GM18868 (cell line): ENCODE measurements around the gene RPL38.

Source experiments
- ATAC-seq: cut with Tn5 transposase; IDR thresholded peaks from one replicate; pipeline ENCODE4 v1.9.1; 2021; ENCODE audit warnings: mild to moderate bottlenecking, moderate library complexity; ENCODE audit not compliant: unreplicated experiment

Gene RPL38

DNA sequence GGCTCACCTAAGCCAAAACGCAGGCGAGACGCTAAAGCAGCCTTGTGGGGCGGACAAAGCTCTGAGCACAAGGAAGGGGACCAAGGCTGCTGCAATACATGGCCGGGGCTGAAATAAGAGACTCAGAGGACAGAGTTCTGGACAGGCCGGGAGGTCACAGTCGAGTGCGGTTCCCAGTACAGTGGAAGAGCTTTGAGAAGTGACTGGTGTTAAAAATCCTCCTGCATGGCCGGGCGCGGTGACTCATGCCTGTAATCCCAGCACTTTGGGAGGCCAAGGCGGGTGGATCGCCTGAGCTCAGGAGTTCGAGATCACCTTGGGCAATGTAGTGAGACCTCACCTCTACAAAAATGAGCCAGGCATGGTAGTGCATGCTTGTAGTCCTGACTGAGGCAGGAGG lies 20.4 kb downstream of the RPL38 start:
- ATAC-seq = no peak

DNA sequence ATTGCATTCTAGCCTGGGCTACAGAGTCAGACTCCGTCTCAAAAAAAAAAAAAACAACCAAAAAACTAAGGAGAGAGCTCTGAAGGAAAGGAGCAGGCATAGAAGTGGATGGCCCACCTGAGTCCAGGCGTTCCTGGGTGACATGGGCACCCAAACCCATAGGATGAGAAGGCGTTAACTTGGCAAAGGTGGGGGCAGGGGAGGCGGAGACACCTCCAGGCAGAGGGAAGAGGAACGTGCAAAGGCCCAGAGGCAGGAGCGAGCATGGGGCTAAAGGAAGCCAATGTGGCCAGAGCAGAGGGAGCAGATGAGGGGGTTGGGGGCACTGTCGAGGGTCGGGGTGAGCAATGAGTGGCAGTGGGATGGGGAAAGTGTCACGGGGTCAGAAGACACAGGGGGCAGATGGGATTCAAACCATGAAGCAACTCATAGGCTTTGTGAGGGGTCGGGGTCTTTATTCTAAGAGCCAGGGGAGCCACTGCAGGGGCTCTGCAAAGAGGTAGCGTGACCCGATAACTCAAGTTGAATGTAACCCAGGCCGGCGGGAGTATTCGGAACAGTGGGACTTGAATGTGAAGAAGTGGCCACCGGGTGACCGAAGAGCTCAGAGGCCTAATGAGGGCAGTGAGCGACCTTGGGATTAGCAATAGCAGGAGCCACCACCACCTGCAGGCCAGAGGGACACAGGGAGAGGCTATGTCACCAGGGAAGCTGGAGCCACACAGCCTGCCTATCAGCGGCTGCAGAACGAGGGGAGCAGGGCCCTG lies 21.7 kb downstream of the RPL38 start:
- ATAC-seq = no peak

DNA sequence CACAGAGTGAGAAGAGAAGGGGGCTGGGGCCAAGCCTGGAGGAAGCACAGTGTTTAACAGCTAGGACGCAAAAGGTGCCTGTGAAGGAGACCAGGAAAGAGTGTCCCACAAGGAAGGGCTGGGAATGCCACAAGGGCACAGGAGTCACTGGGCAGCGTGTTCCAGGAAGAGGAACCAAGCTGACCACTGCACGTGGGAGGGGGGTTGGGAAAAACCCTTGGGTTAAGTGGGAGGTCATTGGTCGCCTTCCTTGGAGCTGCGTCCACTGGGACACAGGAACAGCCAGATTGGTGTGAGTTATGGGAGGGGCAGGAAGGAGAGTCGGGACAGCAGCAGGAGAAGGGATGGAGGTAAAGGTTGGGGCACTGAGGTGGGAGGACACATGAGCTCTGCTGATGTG lies 22.8 kb downstream of the RPL38 start:
- no peak for ATAC-seq

DNA sequence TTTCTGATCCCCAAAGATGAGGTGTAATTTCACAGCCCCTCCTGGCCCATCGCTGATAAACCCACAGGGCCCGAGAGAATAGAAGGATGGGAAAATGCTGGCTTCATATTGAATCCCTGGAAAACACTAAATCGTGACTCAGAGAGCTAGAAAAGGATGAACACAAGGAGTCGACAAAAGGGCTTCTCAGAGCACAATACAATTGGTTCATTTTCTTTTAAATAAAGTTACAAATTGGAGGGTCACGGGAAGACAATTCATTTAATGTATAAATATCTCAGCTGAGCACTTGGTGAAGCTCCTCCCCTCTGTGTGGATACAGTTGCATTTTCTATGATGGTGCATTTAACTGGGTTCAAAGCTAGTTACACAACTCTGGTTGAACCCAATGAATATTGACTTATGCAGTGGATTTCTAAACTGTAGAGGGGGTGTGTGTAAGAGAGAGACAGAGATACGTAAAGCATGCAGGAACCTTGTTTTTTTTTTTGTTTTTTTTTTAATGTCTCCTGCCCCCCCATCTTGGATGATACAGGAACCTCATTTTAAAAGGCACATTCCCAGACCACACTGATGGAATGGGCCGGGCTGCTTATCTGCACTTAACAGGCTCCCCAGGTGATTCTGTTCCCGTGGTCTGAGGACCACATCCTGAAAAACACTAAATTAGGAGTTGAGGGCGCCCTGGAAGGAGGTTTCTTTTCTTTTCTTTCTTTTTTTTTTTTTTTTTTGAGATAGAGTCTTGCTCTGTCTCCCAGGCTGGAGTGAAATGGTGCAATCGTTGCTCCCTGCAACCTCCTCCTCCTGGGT lies 24.0 kb downstream of the RPL38 start:
- ATAC-seq = no peak

DNA sequence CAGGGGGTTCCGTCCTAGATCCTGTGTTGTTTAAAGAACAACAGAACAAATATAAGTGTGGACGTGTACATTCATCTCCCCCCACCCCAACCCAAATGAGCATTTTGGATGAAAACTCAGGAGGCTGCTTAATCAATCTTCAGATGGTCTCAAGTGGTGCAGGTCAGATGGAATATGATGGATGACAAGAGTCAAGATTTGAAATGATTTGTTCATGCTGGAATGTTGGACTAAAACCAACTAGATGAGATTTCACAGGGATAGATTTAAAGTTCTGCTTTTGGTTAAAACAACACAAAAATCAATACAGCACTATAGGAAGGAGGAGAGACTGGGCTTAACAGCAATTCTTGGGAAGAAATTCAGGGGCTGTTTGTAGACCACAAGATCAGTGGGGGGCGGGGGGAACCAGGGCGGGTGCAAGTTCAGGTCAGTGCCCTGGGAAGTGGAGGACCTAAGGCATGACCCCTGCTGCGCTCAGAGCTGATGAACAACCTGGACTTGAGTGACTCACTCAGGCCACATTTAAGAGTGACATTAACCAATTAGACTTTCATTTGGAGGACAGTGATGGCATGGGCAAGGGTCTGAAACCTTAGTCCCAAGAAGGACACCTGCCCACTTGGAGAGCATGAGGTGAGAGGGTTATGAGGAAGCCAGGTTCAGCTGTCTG lies 25.0 kb downstream of the RPL38 start:
- no peak for ATAC-seq

DNA sequence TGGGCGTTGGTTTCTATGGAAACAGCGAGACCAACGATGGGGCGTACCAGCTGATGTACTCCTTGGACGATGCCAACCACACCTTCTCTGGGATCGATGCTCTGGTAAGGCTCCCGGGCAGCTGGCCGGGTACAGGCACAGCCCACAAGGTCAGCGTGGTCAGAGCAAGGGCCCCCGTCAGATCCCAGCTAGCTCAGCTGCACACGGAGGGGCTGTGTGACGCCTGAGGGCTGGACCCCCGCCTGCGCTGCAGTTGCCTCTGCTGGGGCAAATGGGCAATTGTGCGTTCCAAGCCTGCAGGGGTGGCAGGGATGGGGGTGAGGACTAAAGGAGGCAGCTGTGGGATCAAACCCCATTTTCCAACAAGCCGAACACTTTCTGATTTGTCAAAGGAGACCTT lies 27.4 kb downstream of the RPL38 start:
- no peak for ATAC-seq

DNA sequence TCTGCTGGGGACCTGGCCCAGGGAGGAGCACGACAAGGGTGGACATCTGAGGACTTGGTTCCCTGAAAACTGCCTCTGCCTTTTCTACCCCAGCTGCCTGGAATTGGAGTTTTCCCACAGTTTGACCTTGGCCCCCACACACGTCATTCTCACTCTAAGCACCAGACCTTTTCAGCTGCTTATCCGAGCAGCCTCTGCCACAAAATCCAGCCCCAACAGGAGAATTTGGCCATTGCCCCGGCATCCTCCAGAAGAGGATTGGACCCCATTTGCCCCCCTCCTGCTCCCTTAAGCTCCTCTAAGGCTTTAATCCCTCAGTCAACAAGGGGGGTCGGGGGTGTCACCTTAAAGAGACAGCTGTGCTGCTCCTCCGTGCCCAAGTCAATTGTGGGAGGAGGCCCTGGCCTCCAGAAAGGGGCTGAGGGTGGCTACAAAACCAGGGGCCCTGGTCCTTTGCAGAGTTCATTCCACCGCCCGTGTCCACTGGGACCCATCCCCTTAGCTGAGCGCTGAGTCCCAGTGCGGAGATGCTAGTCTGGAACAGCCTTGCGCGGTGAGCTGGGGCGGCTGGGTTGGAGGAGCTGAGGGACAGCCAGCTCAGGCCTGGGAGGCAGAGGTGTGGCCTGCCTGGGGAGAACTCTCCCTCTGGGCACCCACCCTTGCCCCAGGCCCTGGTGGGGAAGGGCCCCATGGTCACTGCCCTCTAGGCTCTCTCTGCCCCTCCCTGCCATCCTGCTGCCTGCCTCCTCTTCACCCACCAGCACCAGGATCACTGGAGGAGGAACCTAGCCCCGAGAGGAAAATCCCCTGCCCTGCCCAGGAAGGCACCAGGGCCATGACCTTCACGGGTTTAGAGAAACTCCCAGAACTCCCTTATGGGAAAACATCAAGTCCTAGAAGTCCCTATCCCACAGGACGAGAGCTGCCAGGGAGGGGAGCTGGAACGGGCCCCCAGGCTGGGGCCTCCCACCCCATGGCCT lies 28.7 kb downstream of the RPL38 start:
- ATAC-seq = no peak

DNA sequence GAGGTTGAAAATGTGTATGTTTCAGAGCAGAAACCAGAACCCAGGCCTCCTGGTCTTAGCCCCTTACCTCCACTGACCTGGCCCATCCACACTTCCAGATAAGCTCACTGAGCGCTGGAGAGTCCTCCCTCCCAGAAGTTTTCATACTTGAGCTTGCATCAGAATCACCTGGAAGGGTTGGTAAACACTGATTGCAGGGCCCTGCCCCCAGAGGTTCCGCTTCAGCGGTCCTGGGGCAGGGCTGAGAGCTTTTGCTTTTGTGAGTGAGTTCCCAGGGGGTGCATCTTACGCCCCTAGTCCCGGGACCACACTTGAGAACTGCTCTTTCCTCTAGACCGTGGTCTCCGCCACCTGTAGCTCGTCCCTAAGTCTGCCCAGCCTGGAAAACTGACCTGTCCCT lies 30.5 kb downstream of the RPL38 start:
- no peak for ATAC-seq

DNA sequence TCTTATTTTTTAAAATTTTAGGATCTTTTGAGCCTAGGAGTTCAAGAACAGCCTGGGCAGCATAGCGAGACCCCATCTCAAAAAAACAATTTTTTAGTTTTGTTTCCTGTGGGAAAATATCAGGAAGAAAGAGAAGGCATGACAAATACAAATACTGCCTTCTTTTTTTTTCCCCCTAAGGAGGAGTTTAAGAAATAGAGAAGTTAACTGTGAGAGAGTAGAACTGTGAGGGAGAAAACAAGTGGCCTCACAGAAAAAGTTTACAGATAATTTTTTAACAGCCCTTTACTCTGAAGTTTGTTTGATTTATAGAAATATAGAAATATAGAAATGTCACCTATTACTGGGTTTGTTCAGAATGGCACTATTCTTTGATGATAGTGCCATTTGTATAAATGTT lies 31.0 kb downstream of the RPL38 start:
- no peak for ATAC-seq

DNA sequence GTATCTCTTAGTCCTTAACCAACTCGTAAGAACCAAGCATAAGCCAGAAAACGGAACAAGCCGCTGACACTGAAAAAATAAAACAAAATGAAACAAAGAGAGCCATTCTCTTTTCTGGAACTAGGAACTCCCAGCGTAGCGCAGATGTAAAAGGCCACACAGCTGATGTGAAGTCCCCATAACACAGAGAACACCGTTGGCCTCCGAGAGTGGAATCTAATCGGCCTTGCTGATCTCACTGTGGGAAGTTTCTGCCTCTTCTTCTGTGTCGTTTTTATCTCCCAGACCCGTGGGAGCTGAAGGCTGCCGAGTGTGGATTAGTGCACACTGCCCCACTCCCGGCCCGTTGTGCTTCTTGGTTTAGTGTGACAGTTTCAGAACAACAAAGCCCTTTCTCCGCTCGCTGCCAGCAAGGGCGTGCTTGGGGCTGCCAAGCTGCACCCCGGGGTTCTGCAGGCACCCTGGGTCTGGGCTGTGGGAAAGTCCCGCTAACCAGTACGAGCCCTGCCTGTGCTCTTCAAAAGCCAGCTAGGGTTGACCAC lies 31.6 kb downstream of the RPL38 start:
- ATAC-seq = no peak

DNA sequence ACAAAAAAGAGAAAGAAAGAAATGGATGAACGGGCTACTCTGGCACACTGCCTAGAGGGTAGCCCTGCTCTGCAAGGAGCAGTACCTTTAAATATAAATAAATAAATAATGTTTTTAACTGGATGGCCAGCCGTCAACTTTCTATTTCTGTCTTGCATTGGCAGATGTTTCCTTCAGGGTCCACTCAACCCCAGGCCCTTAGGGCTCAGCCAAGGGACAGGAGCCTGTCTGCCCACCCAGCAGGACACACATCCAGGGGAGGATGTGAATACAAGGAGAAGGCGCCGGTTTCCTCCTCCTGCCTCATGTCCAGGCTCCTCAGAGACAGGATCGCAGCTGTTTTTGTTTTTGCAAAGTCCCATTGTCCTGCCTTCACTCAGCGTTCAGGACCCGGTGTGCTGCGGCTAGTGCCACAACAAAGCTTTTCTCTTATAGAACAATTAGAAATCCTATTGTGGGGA lies 32.5 kb downstream of the RPL38 start:
- ATAC-seq = no peak

DNA sequence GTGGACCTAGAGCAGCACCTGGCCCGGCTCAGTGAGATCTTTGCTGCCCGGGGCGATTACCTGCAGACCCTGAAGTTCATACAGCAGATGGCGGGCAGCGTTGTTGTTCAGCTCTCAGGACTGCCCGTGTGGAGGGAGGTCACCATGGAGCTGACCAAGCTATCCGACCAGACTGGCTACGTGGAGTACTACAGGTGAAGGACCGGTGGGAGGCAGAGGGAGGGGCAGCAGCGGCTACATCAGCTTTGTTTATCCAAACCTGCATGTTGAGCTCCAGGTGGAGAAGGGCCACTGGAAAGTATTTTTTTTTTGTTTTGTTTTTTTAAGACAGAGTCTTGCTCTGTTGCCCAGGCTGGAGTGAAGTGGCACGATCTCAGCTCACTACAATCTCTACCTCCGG lies 33.8 kb downstream of the RPL38 start:
- ATAC-seq = no peak

DNA sequence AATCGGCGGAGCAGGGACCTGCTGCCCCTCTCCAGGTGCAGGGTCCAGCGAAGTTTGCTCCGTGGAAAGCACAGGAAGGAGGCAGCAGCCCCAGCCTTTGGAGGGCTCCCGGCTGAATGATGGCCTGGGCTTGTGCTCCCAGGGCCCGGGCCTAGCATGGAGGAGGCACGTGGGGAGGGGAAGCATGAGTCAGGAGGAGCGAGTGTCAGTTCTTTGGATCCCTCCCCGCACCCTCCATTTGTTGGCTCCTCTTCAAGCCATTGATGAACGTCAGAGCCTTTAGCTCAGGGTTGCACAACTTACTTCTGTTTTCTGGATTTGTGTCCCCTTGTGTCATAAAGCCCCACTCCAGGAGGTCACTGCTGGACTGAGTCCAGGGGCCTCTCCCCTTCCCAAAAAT lies 35.7 kb downstream of the RPL38 start:
- no peak for ATAC-seq

DNA sequence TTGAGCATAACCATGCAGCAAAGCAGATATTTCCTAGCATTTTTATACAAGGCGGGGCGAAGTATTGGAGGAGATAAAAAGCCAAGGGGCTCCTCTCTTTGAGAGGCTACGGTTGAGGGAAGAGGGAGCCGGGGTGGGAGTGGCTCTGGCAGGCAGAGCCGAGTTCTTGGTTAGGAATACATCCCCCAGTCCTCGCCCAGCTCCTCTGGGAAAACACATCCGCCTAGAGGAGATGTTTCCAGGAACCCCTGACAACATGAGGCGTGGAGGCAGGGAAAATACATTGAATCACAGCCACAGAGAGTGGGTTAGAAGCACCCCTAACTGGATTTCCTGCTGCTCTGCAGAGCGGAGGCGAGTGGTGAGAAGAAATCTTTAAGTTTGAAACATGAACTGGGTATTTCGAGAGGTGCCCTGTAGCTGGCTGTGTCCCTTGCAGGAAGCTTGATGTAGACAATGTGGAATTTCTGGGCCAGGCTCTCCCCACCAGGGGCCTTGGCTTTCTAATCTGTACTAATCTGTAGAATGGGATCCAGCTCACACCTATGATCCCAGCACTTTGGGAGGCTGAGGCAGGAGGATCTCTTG lies 37.2 kb downstream of the RPL38 start:
- ATAC-seq = no peak

DNA sequence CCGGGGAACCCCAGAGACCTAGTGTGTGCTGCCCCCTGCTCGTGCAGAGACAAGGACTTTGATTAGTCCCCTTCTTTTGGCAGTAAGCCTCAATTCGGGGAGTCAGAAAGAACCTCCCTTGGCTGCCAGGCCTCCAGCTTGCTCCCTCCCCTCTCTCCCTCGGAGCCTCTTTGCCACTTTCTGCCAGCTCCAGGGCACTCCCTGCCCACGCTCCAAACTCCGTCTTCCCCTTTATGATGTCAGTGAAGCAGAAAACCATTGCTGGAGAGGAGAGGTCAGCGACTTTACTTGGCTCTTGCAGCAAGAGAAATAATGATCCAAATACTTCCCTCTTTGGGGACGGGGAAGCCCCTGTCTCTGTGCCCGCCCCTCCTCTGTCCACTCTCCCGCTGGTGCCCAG lies 38.0 kb downstream of the RPL38 start:
- no peak for ATAC-seq

DNA sequence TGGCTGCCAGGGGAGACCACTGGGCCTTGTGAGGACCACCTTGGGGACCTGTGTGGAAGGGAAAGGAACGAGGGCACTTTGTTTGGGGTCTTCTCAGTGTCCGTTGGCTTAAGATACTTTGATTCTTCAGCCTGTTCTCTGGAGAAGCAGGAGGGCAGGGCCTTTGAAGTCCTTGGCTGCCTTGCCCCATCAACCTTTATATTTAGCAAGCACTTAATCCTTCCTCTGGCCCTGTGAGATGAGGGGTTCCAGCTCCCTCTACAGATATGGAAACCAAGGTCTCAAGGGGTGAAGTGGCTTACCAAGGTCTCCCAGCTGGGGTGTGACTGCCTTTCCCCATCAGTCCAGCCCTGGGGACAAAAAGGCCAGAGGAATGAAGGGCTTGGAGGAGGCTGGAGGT lies 38.4 kb downstream of the RPL38 start:
- no peak for ATAC-seq

DNA sequence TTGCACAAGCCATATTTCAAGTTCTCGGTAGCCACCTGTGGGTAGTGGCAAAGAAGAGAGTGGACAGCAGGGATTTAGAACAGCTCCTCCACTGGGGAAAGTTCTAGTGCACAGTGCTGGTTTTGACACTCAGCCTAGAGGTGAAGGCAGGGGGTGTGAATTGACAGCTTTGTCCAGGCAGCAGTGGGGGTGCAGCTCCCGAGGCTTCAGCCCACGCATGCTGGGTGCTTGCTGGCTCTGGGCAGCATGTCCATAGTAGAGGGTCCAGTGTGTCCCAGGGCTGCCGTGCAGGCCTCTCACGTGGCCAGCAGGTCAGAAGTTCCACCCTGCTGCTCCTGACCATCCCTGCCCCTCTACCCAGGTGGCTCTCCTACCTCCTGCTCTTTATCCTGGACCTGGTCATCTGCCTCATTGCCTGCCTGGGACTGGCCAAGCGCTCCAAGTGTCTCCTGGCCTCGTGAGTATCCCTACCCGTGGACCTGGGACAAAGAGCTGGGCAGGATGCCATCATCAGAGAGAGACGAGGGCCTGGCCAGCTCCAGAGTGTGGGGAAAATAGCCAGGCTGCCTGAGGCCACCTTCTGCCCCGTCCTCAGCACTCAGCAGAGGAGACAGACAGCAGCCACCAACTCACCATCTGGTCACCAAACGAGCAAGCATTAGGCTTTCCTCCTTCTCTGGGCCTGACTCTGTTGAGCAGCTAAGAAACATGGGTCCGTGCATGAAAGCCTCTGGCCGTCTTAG lies 39.7 kb downstream of the RPL38 start:
- ATAC-seq = no peak

DNA sequence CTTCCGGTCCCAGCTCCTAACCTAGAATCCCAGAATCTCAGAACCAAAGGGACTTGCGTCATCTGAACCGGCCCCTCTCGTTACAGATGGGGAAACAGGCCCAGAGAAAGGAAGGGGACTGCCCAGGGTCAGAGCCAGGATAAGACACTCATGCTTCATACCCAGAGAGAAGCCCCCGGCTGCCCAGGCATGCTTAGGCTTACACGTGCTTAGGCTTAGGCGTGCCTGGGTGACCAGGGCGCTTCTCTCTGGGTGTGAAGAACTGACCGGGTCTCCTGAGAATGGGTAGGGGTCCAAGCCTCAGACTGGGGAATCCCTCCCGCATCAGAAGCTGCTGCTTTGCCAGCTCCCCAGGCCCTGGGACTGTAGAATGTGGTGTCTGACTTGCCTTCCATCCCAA lies 40.6 kb downstream of the RPL38 start:
- ATAC-seq = no peak

DNA sequence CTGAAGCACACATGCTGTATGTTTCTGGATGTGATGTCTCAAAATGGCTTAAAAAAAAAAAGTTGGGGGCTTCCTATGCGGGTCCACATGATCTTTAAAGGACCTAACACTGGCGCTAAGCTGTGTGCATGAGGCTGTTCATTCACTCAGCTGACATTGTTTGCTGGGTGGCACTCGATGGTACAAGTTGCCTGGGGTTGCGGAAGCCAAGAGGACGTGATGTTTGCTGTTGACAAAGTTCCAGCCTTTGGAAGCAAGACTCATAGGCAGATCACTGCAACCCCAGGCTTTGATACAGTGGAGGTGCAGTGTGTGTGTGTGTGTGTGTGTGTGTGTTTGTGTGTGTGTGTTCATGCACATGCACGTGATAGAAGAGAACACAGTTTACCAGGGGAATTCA lies 41.1 kb downstream of the RPL38 start:
- no peak for ATAC-seq
